Islet precursor cell (in vitro differentiated cells): ENCODE data around the gene SCFD2.
"Not testable (repeated sequence)": the region's sequence is repeated elsewhere in the genome, so short reads cannot be mapped to it uniquely, and the experiment has no call there.

Source experiments
- DNase-seq: peaks from one replicate; pipeline ENCODE4 v3.0.0-alpha.2; 2018

SCFD2 gene

GRCh38 chr4:53005808-53006207 is 360.1 kb downstream of the SCFD2 start:
- no peak for DNase-seq

GRCh38 chr4:53005149-53005546 is 360.7 kb downstream of the SCFD2 start:
- DNase-seq, result no peak

GRCh38 chr4:53004497-53005148 is 361.2 kb downstream of the SCFD2 start:
- no peak for DNase-seq

GRCh38 chr4:53003959-53004358 is 361.9 kb downstream of the SCFD2 start:
- no peak for DNase-seq

- no peak for DNase-seq
Measured at GRCh38 chr4:53000560-53000959, 365.3 kb downstream of the SCFD2 start.

GRCh38 chr4:52999626-53000025 is 366.2 kb downstream of the SCFD2 start:
- no peak for DNase-seq

GRCh38 chr4:52998413-52998812 is 367.4 kb downstream of the SCFD2 start:
- DNase-seq, result no peak

- no peak for DNase-seq
Measured at GRCh38 chr4:52997132-52997416, 368.8 kb downstream of the SCFD2 start.

- no peak for DNase-seq
Measured at GRCh38 chr4:52996261-52997131, 369.4 kb downstream of the SCFD2 start.

- DNase-seq, result no peak
Measured at GRCh38 chr4:52995360-52996030, 370.4 kb downstream of the SCFD2 start.

GRCh38 chr4:52994567-52994966 is 371.3 kb downstream of the SCFD2 start:
- no peak for DNase-seq

- DNase-seq, result no peak
Measured at GRCh38 chr4:52993771-52994170, 372.1 kb downstream of the SCFD2 start.

- DNase-seq, result not testable (repeated sequence)
Measured at GRCh38 chr4:52992551-52992950, 373.3 kb downstream of the SCFD2 start.

GRCh38 chr4:52991472-52991871 is 374.4 kb downstream of the SCFD2 start:
- DNase-seq, result no peak

- DNase-seq, result no peak
Measured at GRCh38 chr4:52990706-52991105, 375.2 kb downstream of the SCFD2 start.

- no peak for DNase-seq
Measured at GRCh38 chr4:52989865-52990264, 376.0 kb downstream of the SCFD2 start.

- no peak for DNase-seq
Measured at GRCh38 chr4:52987392-52988056, 378.3 kb downstream of the SCFD2 start.

- no peak for DNase-seq
Measured at GRCh38 chr4:52984462-52984881, 381.4 kb downstream of the SCFD2 start.

- no peak for DNase-seq
Measured at GRCh38 chr4:52983563-52984303, 382.1 kb downstream of the SCFD2 start.

GRCh38 chr4:52982946-52983340 is 382.9 kb downstream of the SCFD2 start:
- DNase-seq, result no peak

- DNase-seq, result no peak
Measured at GRCh38 chr4:52982255-52982945, 383.5 kb downstream of the SCFD2 start.
